IMR-90 (cell line): Measurements from ENCODE around the gene ZDHHC18.

Experiments
- BHLHE40 ChIP-seq: fragments of 150-350 bp; IDR thresholded peaks from 2 replicates; pipeline ENCODE4 v1.6.1; 2016; ENCODE audit warnings: mild to moderate bottlenecking, low read depth, low read length
- CEBPB ChIP-seq: IDR thresholded peaks from 2 replicates; pipeline ENCODE4 v1.6.1; 2012; ENCODE audit warnings: low read depth, low read length, improper control_type of control experiment
- POLR2A ChIP-seq: IDR thresholded peaks from 2 replicates; pipeline ENCODE4 v1.6.1; 2012; ENCODE audit warnings: mild to moderate bottlenecking, low read depth, low read length
- TF ChIP-seq, protein P1 (sequence below): conservative IDR thresholded peaks from 2 replicates; pipeline ENCODE4 v1.5.1; 2012; ENCODE audit warnings: mild to moderate bottlenecking, low read depth, low read length, improper control_type of control experiment

GRCh38 chr1:26831546-26832248 lies 5.2 kb downstream of the ZDHHC18 start:
- TF ChIP-seq, protein P1, sequence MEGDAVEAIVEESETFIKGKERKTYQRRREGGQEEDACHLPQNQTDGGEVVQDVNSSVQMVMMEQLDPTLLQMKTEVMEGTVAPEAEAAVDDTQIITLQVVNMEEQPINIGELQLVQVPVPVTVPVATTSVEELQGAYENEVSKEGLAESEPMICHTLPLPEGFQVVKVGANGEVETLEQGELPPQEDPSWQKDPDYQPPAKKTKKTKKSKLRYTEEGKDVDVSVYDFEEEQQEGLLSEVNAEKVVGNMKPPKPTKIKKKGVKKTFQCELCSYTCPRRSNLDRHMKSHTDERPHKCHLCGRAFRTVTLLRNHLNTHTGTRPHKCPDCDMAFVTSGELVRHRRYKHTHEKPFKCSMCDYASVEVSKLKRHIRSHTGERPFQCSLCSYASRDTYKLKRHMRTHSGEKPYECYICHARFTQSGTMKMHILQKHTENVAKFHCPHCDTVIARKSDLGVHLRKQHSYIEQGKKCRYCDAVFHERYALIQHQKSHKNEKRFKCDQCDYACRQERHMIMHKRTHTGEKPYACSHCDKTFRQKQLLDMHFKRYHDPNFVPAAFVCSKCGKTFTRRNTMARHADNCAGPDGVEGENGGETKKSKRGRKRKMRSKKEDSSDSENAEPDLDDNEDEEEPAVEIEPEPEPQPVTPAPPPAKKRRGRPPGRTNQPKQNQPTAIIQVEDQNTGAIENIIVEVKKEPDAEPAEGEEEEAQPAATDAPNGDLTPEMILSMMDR: no peak
- no peak for TF ChIP-seq POLR2A
- TF ChIP-seq BHLHE40: no peak
- TF ChIP-seq CEBPB: no peak; the same call in 1 of the 2 replicates
